ENCODE data around the gene GEMIN8.

GEMIN8 gene

GRCh38 chrX:14015941-14016340 is 13.8 kb downstream of the GEMIN8 start:
- DNase-seq: no peak

- DNase-seq: no peak
Measured at GRCh38 chrX:14015294-14015693, 14.4 kb downstream of the GEMIN8 start.

GRCh38 chrX:14014526-14014925 is 15.2 kb downstream of the GEMIN8 start:
- DNase-seq: no peak

- DNase-seq: no peak
Measured at GRCh38 chrX:14013054-14013453, 16.6 kb downstream of the GEMIN8 start.

- DNase-seq: no peak
Measured at GRCh38 chrX:14010566-14010965, 19.1 kb downstream of the GEMIN8 start.

DNA sequence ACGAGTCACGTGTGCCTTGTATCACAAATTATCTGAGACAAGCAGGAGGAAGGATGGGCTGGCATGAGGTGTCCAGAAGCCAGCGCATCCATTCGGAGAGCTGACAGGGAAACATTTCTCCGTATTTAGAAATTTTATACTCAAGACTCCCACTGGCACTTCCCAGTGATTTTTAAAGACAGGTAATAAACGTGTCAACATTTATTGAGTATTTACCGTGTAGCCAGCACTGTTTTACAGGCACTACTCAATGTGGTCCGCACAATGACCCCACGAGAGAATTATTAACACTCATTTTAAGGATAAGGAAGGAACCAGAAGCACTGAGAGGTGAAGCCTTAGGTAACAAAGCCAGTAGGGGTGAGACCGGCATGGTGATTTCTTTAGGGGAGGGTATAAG is 23.2 kb downstream of the GEMIN8 start:
- DNase-seq: no peak

DNA sequence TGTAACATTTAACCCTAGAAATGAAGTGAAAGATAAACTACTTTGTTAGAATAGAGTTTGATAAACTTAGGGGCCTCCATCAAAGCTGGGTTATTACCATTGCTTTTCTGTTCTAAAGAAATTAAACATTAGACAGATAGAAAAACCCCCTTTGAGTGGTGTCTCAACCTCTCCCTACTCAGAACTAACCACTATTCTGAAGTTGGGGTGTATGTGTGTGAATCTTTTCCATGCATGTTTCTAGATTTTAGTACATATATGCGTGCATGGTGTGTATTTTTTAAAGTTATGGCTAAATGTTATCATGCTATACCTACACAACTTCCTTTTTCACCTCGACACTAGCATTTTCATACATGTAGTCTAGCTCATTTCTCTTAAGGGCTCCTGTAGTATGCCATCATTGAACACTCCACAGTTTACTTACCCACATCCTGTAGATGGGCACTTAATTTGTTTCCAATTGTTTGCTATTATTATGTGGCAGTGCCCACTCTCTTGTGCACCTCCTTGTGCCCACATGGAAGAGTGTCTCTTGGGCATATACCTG is 25.7 kb downstream of the GEMIN8 start:
- no peak for DNase-seq

DNA sequence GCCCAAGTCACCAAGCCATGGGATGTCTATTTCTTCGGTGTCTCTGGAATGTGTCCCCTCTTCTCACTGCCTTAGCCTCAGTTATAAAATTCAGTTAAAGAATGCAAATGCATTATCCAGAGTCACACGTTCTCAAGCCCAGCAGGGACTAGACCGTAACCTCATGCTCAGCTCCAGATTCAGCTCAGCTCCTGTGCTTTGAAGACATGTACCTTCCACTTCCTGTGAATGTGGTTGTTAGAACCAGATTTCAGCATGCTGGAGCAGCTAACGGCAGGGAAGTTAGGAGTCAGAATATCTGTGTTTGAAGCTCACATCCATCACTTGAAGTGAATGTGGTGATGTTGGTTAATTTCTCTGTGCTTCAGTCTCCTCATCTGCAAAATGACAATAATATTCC is 26.7 kb downstream of the GEMIN8 start:
- DNase-seq: no peak

DNA sequence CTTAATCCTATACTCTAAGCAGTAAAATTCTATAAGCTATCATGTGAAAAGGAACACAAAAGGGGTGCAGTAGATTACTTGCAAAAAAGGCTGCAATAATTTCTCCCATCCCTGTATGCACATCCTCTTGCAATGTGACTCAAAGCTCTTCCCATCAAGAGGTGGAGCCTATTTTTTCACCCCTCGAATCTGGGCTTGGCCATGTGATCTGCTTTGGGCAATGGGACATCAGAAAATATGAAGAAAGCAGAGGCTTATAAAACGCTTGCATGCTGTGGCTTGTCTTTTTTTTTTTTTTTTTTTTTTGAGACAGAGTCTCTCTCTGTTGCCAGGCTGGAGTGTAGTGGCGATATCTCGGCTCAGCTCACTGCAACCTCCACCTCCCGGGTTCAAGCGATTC is 33.0 kb downstream of the GEMIN8 start:
- peak in 23 of 56 donors; percentile 0 to 64 (median 8) for DNase-seq

- no peak for DNase-seq
Measured at GRCh38 chrX:13994536-13995080, 35.1 kb downstream of the GEMIN8 start.

GRCh38 chrX:13994104-13994503 is 35.6 kb downstream of the GEMIN8 start:
- peak in 51 of 56 donors; percentile 1 to 79 (median 32) for DNase-seq

DNA sequence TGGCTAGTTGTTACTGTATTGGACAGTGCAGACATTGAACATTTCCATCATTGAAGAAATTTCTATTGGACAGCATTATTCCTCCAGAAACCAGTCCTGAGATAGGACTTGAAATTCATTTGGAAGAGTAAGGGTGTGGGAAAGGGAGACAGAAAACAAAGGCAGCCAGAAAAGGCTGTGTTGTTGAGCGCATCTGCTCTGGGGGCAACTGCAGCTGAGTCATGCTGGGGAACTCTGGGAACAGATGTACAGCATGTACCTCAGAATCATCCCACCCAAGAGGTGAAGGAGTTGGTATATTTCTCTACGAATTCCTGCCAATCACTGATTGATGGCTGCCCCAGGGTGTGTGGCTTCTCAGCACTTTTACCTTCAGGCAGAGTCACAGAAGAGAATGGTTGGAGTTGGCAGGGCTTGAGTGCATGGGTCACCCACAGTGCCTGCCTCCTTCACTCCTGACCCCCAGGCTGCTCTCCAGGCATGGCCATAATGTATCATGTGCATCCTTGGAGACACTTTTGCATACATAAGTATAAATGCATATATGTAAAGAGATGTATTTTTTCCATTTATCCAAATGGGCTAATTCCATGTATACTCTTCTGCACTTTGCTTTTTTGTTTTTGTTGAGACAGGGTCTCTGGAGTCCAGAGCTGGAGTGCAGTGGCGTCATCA is 39.4 kb downstream of the GEMIN8 start:
- peak in 29 of 56 donors; percentile 1 to 40 (median 5) for DNase-seq

DNA sequence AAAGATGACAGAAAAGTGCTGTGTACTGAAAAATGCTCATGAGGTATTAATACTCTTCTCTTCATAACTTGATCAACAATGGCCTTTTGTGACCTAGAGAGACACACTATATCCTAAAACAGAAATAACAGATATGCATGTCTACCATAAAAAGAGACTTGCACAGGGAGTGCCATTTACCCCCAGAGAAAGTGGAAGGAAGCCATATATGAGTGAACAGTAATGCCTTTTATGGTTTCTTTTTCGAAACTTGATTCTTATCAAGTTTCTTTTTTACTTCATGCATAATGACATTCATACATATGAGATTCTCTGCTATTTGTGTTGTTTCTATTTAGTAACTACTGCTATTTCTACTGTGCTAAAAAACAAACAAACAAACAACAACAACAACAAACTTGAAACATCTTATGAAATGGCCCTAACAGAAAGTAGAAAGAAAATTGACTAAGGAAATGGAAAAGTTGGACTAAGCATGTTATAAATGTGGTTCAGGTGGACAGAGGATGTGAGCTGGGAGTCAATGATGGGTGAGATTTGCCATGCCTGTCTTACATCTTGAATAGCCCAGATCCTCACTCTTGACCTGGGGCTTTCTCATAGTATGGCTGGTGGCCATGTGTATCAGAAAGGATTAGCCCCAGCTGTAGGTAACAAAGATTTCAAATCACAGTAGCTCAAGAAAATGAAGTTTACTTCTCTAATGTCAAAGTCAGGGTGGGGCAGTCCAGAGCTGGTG is 43.8 kb downstream of the GEMIN8 start:
- no peak for DNase-seq

DNA sequence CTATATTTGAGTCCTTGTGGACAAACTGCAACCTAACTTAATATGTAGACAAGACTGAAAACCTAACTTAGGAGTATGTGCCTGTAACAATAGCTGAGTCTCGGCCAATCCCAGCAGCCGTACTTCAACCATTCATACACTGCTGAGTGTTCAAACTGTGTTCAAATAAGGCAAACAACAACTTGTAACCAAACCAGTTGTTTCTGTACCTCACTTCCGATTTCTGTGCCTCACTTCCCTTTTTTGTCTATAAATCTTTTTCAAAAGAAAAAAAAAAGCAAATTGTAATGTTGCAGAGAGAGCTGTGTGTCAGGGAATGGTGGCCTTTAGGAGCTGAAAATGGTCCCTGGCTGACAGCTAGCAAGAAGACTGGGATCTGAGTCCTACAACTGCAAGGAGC is 46.0 kb downstream of the GEMIN8 start:
- DNase-seq: no peak

GRCh38 chrX:13968198-13968597 is 61.5 kb downstream of the GEMIN8 start:
- no peak for DNase-seq

DNA sequence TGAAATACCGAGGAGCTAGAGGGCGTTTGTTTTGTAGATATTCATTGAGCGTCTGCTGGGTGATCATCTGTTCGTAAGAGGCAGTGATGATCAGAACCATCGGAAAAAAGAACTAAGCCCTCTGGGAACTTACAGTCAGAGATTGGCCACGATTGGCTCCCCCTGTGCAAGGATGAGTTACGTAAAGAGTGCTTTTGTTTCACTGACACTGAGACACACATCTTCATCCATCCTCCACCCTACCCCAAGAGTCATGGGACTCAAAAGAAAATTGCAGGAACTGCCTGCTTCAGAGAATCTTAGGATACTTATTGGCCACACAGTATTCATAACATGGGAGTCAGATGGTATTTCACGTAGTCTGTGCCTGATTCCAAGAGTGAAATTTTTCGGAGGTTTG is 62.1 kb downstream of the GEMIN8 start:
- no peak for DNase-seq

DNA sequence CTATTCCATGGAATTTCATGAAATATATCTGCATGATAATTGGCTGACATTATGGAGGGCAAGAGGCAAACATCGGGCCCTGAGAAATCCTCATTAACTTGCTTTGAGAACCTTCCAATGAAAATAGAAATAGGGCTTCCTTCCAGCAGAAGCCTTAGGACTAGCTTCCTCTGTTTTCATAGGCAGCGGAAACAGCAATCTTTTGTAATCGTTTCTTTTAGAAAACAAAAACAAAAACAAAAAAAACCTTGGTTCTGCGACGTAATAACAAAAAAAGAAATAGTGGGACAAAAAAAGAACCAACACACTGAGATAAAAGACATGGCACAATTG is 62.9 kb downstream of the GEMIN8 start:
- no peak for DNase-seq

DNA sequence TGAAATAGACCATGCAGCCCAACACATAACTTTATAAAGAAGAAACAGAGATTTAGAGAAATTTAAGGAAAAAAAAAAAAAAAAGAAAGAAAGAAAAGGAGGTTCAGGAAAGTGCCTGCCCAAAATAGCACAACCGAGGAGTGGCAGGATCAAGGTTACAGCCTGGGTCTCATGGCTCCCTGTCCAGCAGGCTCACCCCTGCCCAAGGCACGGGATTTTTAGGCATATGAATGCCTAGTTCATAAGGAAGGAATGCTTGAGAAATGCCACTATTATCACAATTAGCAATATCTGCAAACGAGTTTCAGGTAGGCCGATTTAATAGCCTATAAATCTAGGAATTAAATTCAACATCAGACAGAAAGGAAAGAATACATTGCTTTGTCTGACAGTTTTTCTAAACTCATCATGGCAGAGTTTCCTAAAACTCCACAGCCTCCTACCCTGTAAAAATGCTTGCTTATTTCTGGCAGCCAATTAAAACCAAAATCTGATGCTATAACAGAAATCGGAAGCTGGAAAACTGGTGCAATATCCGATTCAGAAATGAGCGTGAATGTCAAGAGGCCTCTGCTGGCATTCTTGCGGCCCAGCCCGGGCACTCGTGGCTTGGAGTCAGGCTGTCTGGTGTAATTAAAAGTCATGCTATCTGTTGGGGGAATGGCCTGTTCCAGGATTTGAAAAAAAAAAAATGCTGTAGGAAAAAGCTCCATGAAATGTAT is 63.5 kb downstream of the GEMIN8 start:
- peak in 8 of 56 donors; percentile 1 to 13 (median 6) for DNase-seq

GRCh38 chrX:13965531-13965930 is 64.2 kb downstream of the GEMIN8 start:
- peak in 39 of 56 donors; percentile 1 to 58 (median 12) for DNase-seq

- no peak for DNase-seq
Measured at GRCh38 chrX:13956998-13957397, 72.7 kb downstream of the GEMIN8 start.
